Stimulated activated CD8-positive, alpha-beta memory T cell treated with anti-CD3 and anti-CD28 coated beads, Interleukin-4, amount 100 ng/mL, for 24 hours (primary cell): Measurements from ENCODE around the gene FCER2.
"Not testable (repeated sequence)": the region's sequence is repeated elsewhere in the genome, so short reads cannot be mapped to it uniquely, and the experiment has no call there.

Source experiments
- DNase-seq: peaks from one replicate; pipeline ENCODE4 v3.0.0-alpha.2; 2020; ENCODE audit warnings: low read depth

FCER2 gene

GRCh38 chr19:7701654-7702457 lies at the start of gene FCER2:
Gene FCER2 (minus strand): TSS chr19:7702131. CDS start chr19:7699760, 2,371 bp downstream.
- DNase-seq: no peak

- DNase-seq: no peak
Observed at GRCh38 chr19:7751157-7751783, 49.3 kb upstream of the FCER2 start.

- DNase-seq: no peak
Observed at GRCh38 chr19:7748756-7749155, 46.8 kb upstream of the FCER2 start.

GRCh38 chr19:7748171-7748570 lies 46.2 kb upstream of the FCER2 start:
- DNase-seq: no peak

- DNase-seq: no peak
Observed at GRCh38 chr19:7746903-7747884, 45.3 kb upstream of the FCER2 start, which contains the start of gene CD209. Gene CD209 (minus strand): TSS chr19:7747534. CDS start chr19:7747511, 23 bp downstream.

GRCh38 chr19:7746306-7746705 lies 44.4 kb upstream of the FCER2 start:
- not testable (repeated sequence) for DNase-seq

GRCh38 chr19:7744871-7745650 lies 43.1 kb upstream of the FCER2 start:
- no peak for DNase-seq

GRCh38 chr19:7744199-7744786 lies 42.4 kb upstream of the FCER2 start:
- DNase-seq: no peak

GRCh38 chr19:7743425-7743841 lies 41.5 kb upstream of the FCER2 start:
- peak; percentile 30 for DNase-seq

- no peak for DNase-seq
Observed at GRCh38 chr19:7742991-7743390, 41.1 kb upstream of the FCER2 start.

- DNase-seq: no peak
Observed at GRCh38 chr19:7742575-7742974, 40.6 kb upstream of the FCER2 start.

- DNase-seq: no peak
Observed at GRCh38 chr19:7740682-7741054, 38.7 kb upstream of the FCER2 start.

- no peak for DNase-seq
Observed at GRCh38 chr19:7739801-7740681, 38.1 kb upstream of the FCER2 start.

GRCh38 chr19:7739211-7739755 lies 37.4 kb upstream of the FCER2 start:
- DNase-seq: no peak

- no peak for DNase-seq
Observed at GRCh38 chr19:7738023-7738422, 36.1 kb upstream of the FCER2 start.

- no peak for DNase-seq
Observed at GRCh38 chr19:7737215-7737614, 35.3 kb upstream of the FCER2 start.

GRCh38 chr19:7736148-7736547 lies 34.2 kb upstream of the FCER2 start:
- no peak for DNase-seq

GRCh38 chr19:7734220-7735203 lies 32.6 kb upstream of the FCER2 start:
- no peak for DNase-seq

GRCh38 chr19:7733376-7733775 lies 31.4 kb upstream of the FCER2 start:
- DNase-seq: no peak
